Omental fat pad (tissue), 4 donors: ENCODE results near the gene BRCA2. TPM values are rescaled to one million over a fixed set of nuclear protein-coding genes. Genes with fewer than 3 reads are reported as not detected.

Experiments used
- ATAC-seq: fragments of 150-250 bp; one replicate; pipeline ENCODE4 v1.9.1; 2016; ENCODE audit warnings: mild to moderate bottlenecking, moderate library complexity; ENCODE audit not compliant: low FRiP score
- DNase-seq: peaks from one replicate; pipeline ENCODE4 v3.0.0-alpha.2; 2019; ENCODE audit warnings: low spot score
- CTCF ChIP-seq, 3 donors: fragments of 450-650 bp; IDR thresholded peaks; one replicate each; pipeline ENCODE4 v1.5.1; 2016 to 2017; ENCODE audit warnings: antibody characterized with exemption in 3 of 3, mild to moderate bottlenecking in 3 of 3, moderate library complexity in 2 of 3
- total RNA-seq, 4 donors: library from RNA; depleted of rRNA; stranded (reverse); fragments of >200 nt; gene quantifications; one replicate each; pipeline ENCODE4 v1.1.0, GENCODE V29; 2016

Gene BRCA2
- total RNA-seq, 4 donors from 2014 or later, result 2.0 to 3.3 (median 2.5) TPM

GRCh38 chr13:32426990-32427851 is 111.9 kb downstream of the BRCA2 start:
- ATAC-seq (peak; percentile 35), DNase-seq (no peak)
- no peak for TF ChIP-seq CTCF (IDR thresholded peaks at IDR 0.05)

- no peak for TF ChIP-seq CTCF (IDR thresholded peaks at IDR 0.05)
- DNase-seq, result peak; percentile 47
- peak; percentile 86 for ATAC-seq
These were observed 112.7 kb downstream of the BRCA2 start, which contains the start of gene N4BP2L1 for GRCh38 chr13:32427852-32428580. TSS of gene N4BP2L1 (minus strand) at chr13:32428130. CDS start at chr13:32428082, 48 bp downstream.

- ATAC-seq, result no peak
- no peak for DNase-seq
These were observed 113.5 kb downstream of the BRCA2 start for GRCh38 chr13:32428581-32429432.

GRCh38 chr13:32429433-32429909 is 114.2 kb downstream of the BRCA2 start:
- DNase-seq, result no peak
- ATAC-seq, result no peak

More at GRCh38 chr13:32428581-32429432, 113.5 kb downstream of the BRCA2 start:
- no peak for TF ChIP-seq CTCF (IDR thresholded peaks at IDR 0.05)

GRCh38 chr13:32430018-32430747 is 114.9 kb downstream of the BRCA2 start:
- DNase-seq, result no peak
- no peak for ATAC-seq
- no peak for TF ChIP-seq CTCF (IDR thresholded peaks at IDR 0.05)

More at GRCh38 chr13:32429433-32429909, 114.2 kb downstream of the BRCA2 start:
- TF ChIP-seq CTCF (IDR thresholded peaks at IDR 0.05), result no peak

GRCh38 chr13:32431361-32431760 is 116.1 kb downstream of the BRCA2 start:
- no peak for TF ChIP-seq CTCF (IDR thresholded peaks at IDR 0.05)
- ATAC-seq (no peak), DNase-seq (no peak)
